ENCODE data around the gene FCN2.

The FCN2 gene

DNA sequence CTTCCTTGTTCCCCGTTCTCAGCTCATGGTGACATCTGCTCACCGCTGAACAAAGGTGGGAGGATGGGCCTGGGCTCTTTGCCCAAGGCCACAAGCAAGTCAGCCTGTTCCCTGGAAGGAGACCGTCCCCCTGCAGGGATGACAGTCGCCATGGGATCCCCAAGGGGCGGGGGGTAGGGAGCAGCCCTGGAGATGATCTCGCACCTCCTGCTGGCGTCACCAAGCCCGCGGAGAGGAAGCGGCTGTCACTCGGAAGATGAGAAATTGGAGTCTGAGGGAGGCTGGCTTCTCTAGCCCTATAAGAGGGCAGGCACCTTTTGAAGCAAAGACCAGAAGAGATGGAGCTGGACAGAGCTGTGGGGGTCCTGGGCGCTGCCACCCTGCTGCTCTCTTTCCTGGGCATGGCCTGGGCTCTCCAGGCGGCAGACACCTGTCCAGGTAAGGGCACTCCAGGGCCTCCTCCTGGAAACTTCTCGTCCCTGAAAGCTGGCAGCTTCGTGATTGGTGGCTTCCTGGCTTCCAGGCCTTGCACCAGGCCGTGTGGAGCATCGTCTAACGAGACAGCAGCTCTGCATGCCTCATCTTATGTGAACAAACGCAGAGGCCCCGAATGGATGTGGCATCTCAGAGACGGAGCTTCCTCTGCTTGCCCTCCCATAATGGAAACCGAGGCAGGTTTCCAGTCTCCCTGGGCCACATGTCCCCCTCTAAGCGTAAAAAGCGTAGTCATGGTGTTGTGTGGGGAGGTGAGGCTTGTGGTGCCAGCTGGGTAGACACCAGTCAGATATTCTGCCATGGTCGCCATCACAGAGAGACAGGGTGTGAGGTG, at the start of gene FCN2:
Gene FCN2 (plus strand): TSS at position 327 of the 829 bp plus-strand sequence. CDS start 12 bp downstream, at position 339.
- DNase-seq (ENCODE audit: low read depth, low spot score) = no peak

DNA sequence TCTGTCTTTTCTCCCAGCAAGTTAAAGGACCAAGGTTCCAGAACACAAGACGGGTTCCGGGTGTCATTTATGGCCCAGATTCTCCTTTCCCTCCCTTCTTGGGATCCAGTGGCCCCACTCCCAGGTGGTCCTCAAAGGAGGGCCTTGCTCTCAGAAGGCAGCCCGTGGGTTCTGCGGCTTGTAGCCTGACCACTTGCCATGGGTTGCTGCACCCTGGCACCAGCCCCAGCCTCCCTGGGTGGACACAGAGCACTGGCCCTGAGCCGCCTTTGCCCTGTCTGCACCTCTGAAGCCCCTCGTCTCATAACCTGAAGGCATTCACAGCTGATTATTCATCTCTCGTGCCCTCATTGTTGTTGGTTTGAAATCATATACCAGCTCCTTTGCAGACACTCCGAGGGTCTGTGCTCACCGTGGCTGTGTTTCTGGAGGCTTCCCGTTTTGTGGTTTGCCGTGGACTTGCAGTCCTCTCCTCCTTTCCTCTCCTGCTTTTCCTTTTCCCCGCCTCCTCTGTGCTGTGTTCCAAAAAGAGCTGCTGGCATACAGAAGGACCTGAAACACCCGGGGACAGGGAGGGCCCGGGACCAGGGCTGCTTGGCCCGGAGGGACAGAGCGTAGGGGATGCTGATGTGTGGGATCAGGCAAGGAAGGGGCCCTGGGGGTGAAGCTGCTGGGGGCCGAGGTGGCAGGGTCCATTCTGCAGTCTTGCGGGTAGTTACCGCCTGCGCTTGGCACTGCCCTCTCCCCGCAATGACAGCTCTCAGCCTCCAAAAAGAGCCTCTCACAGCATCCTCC, 49.5 kb upstream of the FCN2 start:
- DNase-seq (ENCODE audit: low read depth, low spot score) = no peak

DNA sequence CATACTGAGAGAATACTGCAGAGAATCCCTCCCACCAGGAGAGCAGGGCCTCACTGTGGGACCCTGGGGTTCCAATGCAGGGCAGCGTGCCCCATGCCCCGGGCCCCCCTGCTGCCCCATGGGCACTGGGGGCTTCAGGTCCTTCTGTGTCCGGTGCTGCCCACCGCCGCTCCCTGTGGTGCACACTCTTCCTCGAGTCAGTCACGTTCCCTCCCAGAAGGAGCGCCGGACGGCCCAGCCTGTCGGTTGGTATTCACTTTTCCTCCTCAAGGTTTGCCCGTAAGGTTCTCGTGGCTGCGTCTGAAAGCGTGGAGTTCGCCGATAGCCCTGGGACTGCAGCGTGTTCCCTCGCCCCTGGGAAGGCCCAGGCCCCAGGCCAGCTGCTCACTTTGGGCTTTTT, 48.1 kb upstream of the FCN2 start:
- DNase-seq (ENCODE audit: low read depth, low spot score) = no peak

DNA sequence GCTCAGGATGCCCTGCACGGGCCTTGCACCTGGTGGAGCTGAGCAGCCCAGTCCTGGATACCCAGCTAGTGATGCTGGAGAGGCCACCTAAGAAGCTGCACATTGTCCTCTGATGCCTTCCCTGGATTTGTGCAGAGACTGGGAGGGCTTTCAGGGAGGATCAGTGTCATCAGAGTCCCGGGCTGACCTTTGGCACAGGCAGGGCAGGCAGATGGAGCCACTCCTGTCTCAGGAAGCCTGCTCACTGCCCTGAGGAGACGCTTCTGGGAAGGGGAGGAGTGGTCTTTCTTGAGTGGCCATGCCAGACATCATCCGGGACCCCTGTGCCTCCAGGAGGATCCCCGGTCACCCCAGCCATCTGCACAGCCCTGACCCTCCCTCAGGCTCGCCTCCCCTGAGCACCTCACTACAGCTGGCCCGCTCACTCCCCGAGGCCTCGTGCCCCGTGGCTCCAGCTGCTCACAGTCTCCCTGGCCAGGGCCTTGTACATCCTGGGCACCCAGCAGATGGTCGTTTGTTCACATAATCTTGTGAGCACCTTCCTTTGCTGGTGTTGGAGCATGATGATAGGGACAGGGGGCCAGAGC, 47.2 kb upstream of the FCN2 start:
- no peak for DNase-seq (ENCODE audit: low read depth, low spot score)

DNA sequence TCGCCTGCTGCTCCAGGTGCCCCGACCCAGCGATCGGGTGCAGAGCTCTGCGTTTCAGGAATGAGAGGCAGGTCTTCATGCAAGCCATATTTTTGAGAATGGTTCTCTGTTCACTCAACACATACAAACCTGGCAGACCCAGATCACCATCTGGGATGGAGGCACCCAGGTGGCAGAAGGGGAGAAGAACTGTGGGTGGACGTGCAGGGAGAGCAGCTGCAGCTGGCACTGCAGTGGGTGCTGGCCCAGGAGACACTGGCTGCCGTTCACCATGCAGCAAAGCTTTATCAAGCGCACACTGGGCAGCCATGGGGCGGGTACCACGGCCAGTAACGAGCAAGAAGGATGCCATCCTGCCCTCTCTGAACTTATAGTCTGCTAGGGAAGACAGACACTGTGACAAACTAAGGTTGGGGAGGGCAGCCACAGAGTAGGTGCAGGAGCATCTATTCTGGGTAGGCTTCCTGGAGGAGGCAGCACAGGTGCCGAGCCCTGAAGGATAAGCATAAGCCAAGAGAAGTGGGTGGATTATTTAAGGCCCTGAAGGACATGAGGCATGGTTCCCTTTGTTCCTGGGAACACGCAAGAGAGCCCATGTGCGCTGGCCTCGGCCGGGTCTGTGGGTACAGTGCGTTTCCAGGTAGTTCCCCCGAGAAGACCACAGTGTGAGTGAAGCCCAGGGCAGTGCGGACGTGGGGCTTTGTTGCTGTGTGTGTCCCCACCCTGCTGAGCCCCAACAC, 46.2 kb upstream of the FCN2 start:
- no peak for DNase-seq (ENCODE audit: low read depth, low spot score)

DNA sequence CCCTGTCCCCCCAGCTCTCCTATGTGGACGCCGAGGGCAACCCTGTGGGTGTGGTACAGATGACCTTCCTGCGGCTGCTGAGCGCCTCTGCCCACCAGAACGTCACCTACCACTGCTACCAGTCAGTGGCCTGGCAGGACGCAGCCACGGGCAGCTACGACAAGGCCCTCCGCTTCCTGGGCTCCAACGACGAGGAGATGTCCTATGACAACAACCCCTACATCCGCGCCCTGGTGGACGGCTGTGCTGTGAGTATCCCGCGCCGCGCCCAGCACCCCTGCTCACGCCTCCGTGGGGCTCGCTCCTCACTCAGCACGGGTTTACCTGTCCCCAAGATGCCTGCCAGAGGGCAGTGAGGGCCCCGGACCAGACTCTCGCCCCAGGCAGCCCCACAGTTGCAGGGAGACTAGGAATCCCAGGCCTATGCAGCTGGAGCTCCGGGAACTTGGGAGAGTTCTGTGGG, 45.6 kb upstream of the FCN2 start:
- DNase-seq (ENCODE audit: low read depth, low spot score) = no peak

DNA sequence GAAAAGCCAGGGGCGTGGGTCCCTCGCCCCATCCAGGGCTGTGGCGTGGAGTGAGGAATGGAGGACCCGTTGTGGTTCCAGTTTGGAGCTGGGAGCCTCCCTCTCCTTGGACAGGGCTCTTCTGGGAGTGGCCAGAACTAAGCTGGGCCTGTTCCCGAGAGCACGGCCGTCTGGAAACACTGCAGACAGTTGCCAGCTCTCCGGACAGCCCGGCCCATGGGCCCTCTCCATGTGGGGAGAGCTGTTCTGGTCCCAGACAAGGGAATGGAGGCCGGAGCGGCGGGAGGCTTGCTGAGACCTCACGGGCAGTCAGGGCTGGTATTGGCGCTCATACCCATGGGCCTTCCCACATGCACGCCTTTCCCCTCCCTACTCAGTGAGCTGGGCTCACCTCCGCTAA, 45.2 kb upstream of the FCN2 start:
- DNase-seq (ENCODE audit: low read depth, low spot score) = no peak

DNA sequence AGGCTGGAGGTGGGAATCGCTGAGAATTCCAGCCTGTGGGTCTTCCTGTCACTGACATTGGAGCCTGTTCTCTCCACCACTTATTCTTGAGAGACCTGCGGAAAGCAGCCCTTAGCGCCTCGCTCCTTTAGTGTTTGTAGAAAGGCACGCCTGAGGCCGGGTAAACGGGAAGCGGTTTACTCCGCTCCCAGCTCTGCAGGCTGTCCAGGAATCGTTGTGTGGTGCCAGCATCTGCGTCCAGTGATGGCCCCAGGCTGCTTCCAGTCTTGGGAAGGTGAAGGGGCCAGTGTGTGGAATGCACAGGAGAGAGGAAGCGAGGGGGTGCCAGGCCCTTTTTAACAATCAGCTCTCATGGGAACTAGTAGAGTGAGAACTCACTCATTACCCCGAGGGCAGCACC, 44.6 kb upstream of the FCN2 start:
- DNase-seq (ENCODE audit: low read depth, low spot score) = peak; percentile 91

DNA sequence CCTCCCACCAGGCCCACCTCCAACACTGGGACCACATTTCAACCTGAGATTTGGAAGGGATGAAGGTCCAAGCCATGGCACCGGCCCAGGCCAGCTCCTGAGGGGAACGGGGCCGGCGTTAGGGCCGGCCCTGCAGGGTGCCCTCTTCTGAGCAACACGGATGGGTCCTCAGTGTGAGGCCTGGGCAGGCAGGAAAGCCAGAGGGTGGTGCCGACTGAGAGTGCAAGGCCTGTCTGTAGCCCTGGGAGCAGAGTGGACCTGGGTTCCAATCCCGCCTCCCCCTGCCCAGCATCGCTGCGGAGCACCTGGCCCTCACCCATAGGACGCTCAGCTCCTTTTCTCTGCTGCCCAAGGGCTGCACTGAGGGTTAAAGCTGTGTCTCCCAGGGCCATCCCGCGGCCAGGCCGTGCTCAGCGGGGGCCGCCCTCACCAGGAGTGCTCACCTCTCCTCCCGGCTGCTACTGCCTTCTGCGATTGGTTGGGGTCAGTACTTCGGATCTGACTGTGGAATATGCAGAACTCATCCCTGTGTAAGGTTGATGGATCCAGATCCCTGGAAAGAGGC, 44.1 kb upstream of the FCN2 start:
- DNase-seq (ENCODE audit: low read depth, low spot score) = no peak

DNA sequence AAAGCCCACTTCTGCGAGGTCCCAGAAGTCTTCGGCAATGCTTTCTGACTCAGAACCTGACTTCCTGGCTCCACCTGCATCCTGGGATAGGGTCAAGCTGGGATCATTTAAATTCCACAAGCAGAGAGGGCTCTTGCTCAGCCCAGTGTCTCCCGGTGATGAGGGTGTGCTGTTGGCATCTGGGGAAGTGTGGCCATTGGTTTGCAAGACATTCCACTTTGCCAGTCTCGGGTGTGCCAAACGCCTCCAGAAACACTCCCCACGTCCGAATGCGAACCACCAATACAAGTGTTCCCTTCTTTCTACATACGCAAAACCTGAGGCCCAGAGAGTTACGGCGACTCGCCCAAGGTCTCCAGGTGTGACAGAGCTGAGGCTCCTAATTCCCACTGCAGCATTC, 43.1 kb upstream of the FCN2 start:
- no peak for DNase-seq (ENCODE audit: low read depth, low spot score)

DNA sequence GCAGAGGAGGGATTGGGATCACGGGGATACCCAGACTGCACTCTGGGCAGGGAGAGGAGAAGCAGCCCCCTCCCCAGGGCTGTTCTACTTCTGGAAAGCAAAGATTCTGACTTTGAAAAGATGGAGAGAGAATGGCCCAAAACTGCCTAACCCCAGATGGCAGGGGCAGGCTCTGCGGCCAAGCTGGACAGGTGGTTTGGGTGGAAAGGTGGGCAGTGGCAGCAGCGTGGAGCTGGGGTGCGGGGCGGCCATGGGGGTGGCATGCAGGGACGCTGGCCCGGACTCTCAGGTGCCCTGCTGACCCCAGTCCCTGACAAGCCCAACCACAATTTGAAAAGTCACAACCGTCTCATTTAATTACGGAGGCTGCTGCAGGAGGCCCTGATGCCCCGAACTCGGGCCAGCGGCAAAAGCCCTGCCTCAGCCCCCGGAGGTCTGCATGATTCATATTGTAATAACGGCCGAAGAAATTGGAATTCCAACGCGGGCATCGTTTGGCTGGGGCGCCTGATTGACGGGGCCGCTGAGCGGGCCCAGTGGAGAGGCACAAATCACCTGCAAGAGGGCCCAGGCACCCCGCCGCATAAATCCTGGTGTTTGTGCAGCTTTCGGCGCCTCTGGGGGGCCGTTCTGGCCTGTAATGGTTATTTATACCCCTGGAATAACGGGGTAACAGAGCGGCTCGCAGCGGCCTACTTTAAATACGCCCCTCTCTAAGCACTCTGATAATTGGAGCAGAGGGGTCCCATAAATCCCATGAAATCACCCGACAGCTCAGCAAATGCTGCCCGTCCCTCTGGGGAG, 41.8 kb upstream of the FCN2 start:
- peak; percentile 22 for DNase-seq (ENCODE audit: low read depth, low spot score)

DNA sequence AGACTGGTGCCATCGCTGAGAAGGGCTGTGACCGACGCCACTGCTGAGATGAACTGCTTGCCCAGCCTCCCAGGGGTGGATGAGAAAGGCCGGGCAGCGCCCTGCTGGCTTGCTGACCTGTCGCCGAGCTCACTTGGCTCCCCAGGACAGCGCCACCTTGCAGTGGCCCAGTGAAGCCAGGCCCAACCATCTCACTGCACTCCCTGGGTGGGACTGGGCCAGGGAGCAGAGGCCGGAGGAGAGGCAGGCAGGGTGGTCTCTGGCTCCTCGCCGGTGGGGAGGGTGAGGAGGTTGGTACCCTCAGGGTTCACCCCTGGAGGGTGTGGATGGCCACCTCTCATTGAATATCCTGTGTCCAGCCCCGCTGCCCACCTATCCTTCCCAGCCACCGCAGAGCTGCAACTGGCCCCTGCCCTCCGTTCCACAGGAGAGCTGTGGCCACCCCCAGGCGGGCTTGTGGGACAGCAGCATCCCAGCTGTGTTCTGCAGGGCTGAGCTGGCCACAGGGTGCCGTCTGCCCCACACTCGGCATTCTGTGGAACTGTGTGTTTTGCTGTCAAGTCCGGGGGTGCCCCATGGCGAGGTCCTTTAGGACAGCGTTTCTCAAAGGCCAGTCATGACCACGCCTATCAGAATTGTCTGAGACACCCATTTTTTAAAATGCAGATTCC, 41.0 kb upstream of the FCN2 start:
- peak; percentile 44 for DNase-seq (ENCODE audit: low read depth, low spot score)

DNA sequence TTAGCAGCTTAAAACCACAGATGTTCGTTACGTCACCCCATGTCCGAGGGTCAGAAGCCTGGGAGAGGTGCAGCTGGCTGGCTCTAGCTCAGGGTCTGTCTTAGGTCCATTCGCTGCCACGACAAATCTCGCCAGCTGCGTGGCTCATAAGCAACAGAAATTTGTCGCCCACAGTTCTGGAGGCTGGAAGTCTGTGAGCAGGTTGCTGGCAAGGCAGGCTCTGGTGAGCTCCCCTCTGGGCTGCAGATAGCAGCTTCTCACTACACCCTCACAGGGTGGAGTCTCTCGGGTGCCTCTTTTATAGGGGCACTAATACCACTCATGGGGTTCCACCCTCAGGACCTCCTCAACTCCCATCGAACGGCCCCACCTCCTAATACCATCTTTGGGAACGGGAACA, 40.1 kb upstream of the FCN2 start:
- DNase-seq (ENCODE audit: low read depth, low spot score) = no peak

DNA sequence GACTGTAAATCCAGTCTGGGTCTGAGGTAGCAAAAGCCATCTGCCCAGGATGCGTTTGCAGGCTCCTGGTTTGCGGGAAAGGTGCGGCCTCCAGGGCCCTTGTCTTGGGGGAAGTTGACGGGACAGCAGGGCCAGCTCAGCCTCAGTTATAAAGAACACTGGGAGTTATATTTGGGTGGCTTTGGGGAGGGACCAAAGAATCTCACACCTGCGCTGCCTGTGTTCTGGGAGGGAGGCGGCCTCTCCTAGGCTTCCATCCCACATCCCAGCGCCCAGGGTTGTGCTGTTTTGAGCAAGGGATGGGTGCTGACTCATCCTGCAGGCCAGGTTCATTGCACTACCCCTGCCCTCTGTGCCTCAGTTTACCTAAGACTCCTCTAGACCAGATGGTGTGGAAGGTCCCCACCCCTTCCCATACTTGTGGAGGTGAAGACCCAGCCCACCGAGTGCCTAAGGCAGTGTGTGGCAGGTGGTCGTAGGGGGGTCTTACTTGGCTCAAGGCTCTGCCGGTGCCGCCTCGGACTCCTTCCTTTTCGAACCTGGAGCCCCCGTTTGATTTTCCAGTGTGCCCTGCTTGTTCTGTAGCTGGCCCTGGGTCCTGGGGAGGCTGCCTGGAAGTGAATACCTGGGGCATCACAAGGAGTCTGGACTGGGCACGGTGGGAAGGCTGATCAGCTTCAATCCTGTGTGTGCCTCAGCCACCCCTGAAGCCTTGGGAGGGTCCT, 39.3 kb upstream of the FCN2 start:
- DNase-seq (ENCODE audit: low read depth, low spot score) = no peak

DNA sequence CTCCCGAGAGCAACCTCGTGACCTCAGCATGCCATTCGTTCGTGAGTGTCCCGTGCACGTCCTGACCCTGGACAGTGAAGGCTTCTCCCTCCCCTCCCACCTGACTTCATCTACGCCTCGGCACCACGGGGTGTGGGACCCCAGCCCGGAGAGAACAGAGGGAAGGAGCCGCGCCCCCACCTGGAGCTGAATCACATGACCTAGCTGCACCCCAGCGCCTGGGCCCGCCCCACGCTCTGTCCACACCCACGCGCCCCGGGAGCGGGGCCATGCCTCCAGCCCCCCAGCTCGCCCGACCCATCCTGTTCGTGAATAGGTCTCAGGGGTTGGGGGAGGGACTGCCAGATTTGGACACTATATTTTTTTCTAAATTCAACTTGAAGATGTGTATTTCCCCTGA, 38.3 kb upstream of the FCN2 start:
- no peak for DNase-seq (ENCODE audit: low read depth, low spot score)

DNA sequence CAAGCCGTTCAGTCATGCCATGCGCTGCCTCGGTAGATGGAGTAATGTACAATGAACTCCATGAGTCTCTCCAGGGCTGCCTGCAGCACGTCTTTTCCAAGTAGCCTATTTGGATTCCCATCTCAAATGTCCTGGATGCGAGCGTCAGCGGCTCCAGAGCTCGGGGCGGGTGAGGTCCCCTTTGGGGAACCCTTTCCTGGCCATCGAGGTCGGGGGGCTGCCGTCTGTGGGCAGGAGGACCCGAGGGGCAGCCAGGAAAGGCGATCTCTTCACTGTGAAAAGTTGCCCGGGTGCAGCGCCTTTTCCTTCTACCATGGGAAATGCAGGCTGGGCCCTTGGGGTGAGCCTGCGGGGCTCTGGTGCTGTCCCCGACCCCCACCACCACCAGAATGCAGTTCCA, 36.9 kb upstream of the FCN2 start:
- DNase-seq (ENCODE audit: low read depth, low spot score) = no peak

DNA sequence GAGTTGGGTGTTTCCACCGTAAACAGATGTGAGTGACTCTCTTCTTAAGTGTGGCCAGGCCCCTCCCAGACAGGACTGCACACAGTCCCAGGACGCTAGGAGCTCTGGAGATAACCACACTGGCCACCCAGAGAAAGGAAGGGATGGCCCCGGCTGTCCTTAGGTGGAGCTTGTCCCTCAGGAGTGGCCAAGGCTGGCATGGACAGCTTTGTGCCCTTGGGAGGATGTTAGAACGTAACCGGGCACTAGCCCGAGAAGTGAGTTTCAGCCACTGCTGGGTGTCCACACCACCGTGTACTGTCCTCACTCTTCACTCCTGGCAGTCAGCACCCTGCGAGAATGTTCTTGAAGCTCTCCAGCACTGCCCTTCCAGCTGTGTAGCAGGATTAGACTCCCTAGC, 35.8 kb upstream of the FCN2 start:
- no peak for DNase-seq (ENCODE audit: low read depth, low spot score)

DNA sequence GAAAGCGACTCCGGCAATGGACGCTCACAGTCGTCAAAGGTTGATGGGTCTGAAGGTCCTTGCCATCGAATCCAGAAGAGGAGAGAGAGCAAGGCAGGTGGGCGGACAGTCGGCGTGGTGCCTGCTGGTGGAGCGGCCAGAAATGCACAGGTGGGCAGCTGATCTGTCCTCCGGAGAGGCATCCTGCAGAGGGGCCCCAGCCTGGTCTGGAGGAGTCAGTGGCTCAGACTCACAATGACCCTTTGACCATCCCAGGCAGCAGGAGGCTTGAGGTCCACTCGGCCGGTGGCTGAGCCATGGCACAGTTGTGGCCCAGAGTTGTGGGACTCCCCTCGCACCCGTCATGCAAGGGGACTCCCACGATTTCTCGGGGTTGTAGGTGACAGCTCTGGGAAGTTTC, 34.4 kb upstream of the FCN2 start:
- no peak for DNase-seq (ENCODE audit: low read depth, low spot score)

DNA sequence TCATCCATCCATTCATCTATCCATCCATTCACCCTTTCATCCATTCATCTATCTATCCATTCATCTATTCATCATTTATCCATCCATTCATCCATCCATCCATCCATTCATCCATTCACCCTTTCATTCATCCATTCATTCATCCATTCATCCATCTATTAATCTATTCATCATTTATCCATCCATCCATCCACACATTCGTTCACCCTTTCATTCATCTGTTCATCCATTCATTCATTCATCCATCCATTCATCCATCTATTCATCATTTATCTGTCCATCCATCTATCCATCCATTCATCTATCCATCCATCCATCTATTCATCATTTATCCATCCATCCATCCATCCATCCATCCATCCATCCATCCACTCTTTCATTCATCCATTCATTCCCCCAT, 33.9 kb upstream of the FCN2 start:
- DNase-seq (ENCODE audit: low read depth, low spot score) = no peak

Measured in ELF-1 (cell line).